ENCODE measurements around the gene CCDC85C. TPM values are rescaled to one million over a fixed set of nuclear protein-coding genes. Genes with fewer than 3 reads are reported as not detected.
A peak's percentile ranks its signal among the peaks of the same experiment; 100 is the strongest.

The CCDC85C gene
- total and polyA plus RNA-seq, 2 of the 8 experiments (the other 6 are each of a cell fraction or from before 2014, with no cell fraction given), result 16.8 to 35.8 TPM

DNA sequence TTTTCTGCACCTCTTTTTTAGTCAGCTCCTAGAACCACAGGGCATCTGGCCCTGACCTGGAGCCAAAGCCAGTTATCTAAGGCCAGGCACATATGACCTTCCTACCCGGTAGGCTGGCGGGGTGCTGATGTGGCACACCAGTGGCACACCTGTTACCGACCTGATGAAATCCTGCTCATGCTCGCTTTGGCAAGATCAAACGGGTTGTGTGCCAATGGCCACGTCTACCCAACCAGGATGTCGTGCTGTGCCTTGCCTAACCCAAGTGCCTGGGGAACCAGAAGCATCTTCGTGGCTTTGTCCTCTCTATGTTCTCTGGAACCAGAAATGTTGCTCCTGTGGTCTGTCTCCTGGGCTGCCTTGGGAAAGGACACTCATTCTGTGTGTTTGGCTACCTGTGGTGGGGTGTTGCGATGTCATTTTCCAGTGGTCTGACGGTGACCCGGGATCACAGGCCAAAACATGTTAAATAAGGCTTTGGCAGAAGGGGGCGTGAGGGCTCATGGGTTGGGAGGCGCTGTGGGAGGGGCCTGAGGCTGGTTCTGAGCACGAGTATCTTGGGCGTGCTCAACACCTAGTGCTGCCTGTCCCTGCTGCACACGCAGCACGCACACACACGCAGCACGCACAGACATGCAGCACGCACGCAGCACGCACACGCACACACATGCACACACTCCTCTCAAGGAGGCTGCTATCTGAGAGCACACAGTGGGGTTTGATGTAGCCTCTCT is 94.9 kb downstream of the CCDC85C start (continued):
- TF ChIP-seq, protein P1, sequence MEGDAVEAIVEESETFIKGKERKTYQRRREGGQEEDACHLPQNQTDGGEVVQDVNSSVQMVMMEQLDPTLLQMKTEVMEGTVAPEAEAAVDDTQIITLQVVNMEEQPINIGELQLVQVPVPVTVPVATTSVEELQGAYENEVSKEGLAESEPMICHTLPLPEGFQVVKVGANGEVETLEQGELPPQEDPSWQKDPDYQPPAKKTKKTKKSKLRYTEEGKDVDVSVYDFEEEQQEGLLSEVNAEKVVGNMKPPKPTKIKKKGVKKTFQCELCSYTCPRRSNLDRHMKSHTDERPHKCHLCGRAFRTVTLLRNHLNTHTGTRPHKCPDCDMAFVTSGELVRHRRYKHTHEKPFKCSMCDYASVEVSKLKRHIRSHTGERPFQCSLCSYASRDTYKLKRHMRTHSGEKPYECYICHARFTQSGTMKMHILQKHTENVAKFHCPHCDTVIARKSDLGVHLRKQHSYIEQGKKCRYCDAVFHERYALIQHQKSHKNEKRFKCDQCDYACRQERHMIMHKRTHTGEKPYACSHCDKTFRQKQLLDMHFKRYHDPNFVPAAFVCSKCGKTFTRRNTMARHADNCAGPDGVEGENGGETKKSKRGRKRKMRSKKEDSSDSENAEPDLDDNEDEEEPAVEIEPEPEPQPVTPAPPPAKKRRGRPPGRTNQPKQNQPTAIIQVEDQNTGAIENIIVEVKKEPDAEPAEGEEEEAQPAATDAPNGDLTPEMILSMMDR (IDR thresholded peaks at IDR 0.05; ENCODE audit: control extremely low read depth in 1 of 3, insufficient read depth in 1 of 3, low read depth in 1 of 3, low read length in 3 of 3), result peak in 1 of 3 experiments; percentile 3; a peak in 1 of 4 replicates
- TF ChIP-seq RAD21 (IDR thresholded peaks at IDR 0.05 in 1 of 2, conservative IDR thresholded peaks at IDR 0.05 in 1 of 2; ENCODE audit: low read depth in 2 of 2, low read length in 2 of 2) (peak in 1 of 2 experiments; percentile 34; a peak in 2 of 4 replicates), TAF7 (optimal IDR thresholded peaks at IDR 0.05; ENCODE audit: borderline replicate concordance, low read depth, low read length) (no peak), RBBP5 (IDR thresholded peaks at IDR 0.05; ENCODE audit: borderline replicate concordance, low read depth, low read length) (no peak), BCL11A (IDR thresholded peaks at IDR 0.05; ENCODE audit: low read depth in 2 of 2, low read length in 2 of 2) (no peak), KDM5A (IDR thresholded peaks at IDR 0.05; ENCODE audit: low read length) (no peak), CBX5 (IDR thresholded peaks at IDR 0.05; ENCODE audit: low read depth, low read length) (no peak)

Measured in H1 (cell line).